ENCODE measurements around the gene ZFHX2.

GRCh38 chr14:23483236-23483854, 68.2 kb downstream of the ZFHX2 start:
- TF ChIP-seq, protein P1, sequence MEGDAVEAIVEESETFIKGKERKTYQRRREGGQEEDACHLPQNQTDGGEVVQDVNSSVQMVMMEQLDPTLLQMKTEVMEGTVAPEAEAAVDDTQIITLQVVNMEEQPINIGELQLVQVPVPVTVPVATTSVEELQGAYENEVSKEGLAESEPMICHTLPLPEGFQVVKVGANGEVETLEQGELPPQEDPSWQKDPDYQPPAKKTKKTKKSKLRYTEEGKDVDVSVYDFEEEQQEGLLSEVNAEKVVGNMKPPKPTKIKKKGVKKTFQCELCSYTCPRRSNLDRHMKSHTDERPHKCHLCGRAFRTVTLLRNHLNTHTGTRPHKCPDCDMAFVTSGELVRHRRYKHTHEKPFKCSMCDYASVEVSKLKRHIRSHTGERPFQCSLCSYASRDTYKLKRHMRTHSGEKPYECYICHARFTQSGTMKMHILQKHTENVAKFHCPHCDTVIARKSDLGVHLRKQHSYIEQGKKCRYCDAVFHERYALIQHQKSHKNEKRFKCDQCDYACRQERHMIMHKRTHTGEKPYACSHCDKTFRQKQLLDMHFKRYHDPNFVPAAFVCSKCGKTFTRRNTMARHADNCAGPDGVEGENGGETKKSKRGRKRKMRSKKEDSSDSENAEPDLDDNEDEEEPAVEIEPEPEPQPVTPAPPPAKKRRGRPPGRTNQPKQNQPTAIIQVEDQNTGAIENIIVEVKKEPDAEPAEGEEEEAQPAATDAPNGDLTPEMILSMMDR (IDR thresholded peaks at IDR 0.05), result peak in 2 of 3 experiments; percentile 6 to 14
- no peak for TF ChIP-seq POLR2A (IDR thresholded peaks at IDR 0.05)

All from testis (tissue), 2 donors.